GM21825 (cell line): ENCODE measurements around the gene LCE1A.

Experiments
- ATAC-seq: cut with Tn5 transposase; IDR thresholded peaks from one replicate; pipeline ENCODE4 v1.9.1; 2021; ENCODE audit warnings: mild to moderate bottlenecking, moderate library complexity; ENCODE audit not compliant: unreplicated experiment

Gene LCE1A

DNA sequence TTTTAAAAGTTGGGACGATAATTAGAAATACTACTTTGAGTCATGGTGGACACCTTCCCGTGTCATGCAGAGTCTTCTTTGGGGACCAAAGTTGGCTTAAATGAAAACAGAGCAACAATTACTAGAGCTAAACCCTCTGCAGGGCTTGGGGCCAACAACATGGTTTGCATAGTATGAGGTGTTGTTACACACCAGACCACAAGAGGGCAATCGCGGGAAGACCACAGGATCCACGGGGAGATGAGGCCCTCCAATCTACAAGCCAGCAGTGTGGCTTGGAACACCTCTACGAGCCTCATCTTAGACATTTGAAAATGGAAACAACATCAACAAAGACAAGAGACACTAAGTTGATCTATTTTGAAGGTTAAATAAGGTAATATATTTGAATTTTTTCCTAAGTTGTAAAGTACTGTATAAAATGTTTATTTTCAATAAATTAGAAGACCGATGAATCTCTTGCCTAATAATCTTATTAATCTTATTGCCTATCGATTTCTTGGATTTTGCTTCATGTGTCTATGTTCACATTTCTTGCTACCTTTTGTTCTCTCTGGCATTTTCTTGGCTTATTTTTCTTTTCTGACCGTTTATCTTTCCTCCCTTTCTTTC, 42.6 kb downstream of the LCE1A start:
- no peak for ATAC-seq

- no peak for ATAC-seq
Measured at GRCh38 chr1:152870831-152871730, 43.8 kb downstream of the LCE1A start.

- no peak for ATAC-seq
Measured at GRCh38 chr1:152871731-152872126, 44.5 kb downstream of the LCE1A start.

DNA sequence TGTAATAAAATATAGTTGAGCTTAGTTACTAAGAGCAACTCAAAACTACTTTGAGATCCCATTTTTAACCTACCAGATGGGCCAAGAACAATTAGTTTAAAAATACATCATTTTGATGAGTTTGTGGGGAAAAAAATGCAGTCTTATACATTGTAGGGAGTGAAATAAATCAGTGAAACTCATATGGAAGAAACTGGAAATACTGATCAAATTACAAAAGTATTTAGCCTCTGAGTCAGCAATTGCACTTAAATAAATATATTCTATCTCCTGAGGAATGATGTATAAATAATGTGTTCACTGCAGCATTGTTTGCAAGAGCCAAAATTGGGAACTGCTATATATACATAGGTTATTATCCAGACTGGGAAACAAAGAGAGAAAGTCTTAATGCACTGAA, 46.2 kb downstream of the LCE1A start:
- no peak for ATAC-seq

GRCh38 chr1:152876827-152877226, 49.6 kb downstream of the LCE1A start:
- no peak for ATAC-seq
